ENCODE measurements around the gene SON. TPM values are rescaled to one million over a fixed set of nuclear protein-coding genes. Genes with fewer than 3 reads are reported as not detected.

SON gene
- total and polyA plus RNA-seq, 2 of the 13 experiments (the other 11 are each of a cell fraction or from before 2014, with no cell fraction given): 61.3 to 78.3 TPM

DNA sequence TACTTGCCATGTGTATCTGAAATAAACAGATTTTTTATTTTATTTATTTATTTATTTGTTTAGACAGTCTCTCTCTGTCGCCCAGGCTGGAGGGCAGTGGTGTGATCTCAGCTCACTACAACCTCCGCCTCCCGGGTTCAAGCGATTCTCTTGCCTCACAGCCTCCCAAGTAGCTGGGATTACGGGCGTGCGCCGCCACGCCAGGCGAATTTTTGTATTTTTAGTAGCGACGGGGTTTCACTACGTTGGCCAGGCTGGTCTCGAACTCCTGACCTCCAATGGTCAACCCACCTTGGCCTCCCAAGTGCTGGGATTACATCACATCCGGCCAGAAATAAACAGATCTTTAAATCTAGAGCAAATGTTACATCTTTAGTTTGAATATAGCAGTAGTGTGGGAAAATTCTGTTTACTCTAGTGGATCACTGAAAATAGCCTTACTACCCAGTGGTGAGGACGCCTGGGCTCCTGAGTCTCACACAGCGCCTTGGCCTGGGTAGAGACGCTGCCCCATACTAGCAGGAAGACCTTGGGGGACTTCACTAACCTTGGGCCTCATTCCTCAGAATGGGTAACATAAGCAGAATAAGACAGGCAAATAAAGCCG lies 1.6 kb upstream of the SON start (continued):
- TF ChIP-seq POGK (CRISPR knock-in tag; conservative IDR thresholded peaks at IDR 0.05) (no peak), SALL1 (CRISPR knock-in tag; IDR thresholded peaks at IDR 0.05) (0 out of 2 replicates have a peak, but pooled peaks have one; percentile 19), ZNF282 (IDR thresholded peaks at IDR 0.05; ENCODE audit: partially characterized antibody) (no peak), ZNF263 (CRISPR knock-in tag; IDR thresholded peaks at IDR 0.05) (no peak), KDM3A (CRISPR knock-in tag; IDR thresholded peaks at IDR 0.05; ENCODE audit: low read depth) (no peak), SIN3A (IDR thresholded peaks at IDR 0.05; ENCODE audit: borderline replicate concordance, low read depth, low read length) (no peak), ELF1 (CRISPR knock-in tag; IDR thresholded peaks at IDR 0.05) (no peak), ZGPAT (CRISPR knock-in tag; IDR thresholded peaks at IDR 0.05) (no peak), ATF7 (IDR thresholded peaks at IDR 0.05) (no peak), ATF7 (CRISPR knock-in tag; IDR thresholded peaks at IDR 0.05) (0 out of 2 replicates have a peak, but pooled peaks have one; percentile 32), KDM1A (CRISPR knock-in tag; IDR thresholded peaks at IDR 0.05) (no peak), NR0B2 (CRISPR knock-in tag; IDR thresholded peaks at IDR 0.05) (no peak), ZKSCAN5 (CRISPR knock-in tag; IDR thresholded peaks at IDR 0.05) (no peak), RARA (CRISPR knock-in tag; IDR thresholded peaks at IDR 0.05) (peak; percentile 22; the same call in 1 of the 2 replicates), KLF6 (CRISPR knock-in tag; IDR thresholded peaks at IDR 0.05) (no peak), BATF2 (CRISPR knock-in tag; IDR thresholded peaks at IDR 0.05) (no peak), MYC (CRISPR knock-in tag; IDR thresholded peaks at IDR 0.05; ENCODE audit: borderline replicate concordance) (no peak)
- TF ChIP-seq, protein P1, sequence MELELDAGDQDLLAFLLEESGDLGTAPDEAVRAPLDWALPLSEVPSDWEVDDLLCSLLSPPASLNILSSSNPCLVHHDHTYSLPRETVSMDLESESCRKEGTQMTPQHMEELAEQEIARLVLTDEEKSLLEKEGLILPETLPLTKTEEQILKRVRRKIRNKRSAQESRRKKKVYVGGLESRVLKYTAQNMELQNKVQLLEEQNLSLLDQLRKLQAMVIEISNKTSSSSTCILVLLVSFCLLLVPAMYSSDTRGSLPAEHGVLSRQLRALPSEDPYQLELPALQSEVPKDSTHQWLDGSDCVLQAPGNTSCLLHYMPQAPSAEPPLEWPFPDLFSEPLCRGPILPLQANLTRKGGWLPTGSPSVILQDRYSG (CRISPR knock-in tag; IDR thresholded peaks at IDR 0.05): no peak
- TF ChIP-seq, protein P2, sequence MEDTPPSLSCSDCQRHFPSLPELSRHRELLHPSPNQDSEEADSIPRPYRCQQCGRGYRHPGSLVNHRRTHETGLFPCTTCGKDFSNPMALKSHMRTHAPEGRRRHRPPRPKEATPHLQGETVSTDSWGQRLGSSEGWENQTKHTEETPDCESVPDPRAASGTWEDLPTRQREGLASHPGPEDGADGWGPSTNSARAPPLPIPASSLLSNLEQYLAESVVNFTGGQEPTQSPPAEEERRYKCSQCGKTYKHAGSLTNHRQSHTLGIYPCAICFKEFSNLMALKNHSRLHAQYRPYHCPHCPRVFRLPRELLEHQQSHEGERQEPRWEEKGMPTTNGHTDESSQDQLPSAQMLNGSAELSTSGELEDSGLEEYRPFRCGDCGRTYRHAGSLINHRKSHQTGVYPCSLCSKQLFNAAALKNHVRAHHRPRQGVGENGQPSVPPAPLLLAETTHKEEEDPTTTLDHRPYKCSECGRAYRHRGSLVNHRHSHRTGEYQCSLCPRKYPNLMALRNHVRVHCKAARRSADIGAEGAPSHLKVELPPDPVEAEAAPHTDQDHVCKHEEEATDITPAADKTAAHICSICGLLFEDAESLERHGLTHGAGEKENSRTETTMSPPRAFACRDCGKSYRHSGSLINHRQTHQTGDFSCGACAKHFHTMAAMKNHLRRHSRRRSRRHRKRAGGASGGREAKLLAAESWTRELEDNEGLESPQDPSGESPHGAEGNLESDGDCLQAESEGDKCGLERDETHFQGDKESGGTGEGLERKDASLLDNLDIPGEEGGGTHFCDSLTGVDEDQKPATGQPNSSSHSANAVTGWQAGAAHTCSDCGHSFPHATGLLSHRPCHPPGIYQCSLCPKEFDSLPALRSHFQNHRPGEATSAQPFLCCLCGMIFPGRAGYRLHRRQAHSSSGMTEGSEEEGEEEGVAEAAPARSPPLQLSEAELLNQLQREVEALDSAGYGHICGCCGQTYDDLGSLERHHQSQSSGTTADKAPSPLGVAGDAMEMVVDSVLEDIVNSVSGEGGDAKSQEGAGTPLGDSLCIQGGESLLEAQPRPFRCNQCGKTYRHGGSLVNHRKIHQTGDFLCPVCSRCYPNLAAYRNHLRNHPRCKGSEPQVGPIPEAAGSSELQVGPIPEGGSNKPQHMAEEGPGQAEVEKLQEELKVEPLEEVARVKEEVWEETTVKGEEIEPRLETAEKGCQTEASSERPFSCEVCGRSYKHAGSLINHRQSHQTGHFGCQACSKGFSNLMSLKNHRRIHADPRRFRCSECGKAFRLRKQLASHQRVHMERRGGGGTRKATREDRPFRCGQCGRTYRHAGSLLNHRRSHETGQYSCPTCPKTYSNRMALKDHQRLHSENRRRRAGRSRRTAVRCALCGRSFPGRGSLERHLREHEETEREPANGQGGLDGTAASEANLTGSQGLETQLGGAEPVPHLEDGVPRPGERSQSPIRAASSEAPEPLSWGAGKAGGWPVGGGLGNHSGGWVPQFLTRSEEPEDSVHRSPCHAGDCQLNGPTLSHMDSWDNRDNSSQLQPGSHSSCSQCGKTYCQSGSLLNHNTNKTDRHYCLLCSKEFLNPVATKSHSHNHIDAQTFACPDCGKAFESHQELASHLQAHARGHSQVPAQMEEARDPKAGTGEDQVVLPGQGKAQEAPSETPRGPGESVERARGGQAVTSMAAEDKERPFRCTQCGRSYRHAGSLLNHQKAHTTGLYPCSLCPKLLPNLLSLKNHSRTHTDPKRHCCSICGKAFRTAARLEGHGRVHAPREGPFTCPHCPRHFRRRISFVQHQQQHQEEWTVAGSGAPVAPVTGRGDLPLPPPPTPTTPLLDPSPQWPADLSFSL (CRISPR knock-in tag; IDR thresholded peaks at IDR 0.05): no peak

Measured in HepG2 (cell line).